ENCODE measurements around the gene IFI44L.

- peak; percentile 62 to 83 (median 72); a peak in 5 of 6 replicates for TF ChIP-seq CTCF (IDR thresholded peaks at IDR 0.05 in 2 of 3, conservative IDR thresholded peaks at IDR 0.05 in 1 of 3; ENCODE audit: borderline replicate concordance in 1 of 3, insufficient read depth in 1 of 3, low read depth in 2 of 3, low read length in 2 of 3)
- no peak for TF ChIP-seq POLR2A (IDR thresholded peaks at IDR 0.05; ENCODE audit: borderline replicate concordance, extremely low read depth, insufficient read depth, insufficient read length)
These were observed 56.2 kb downstream of the IFI44L start for GRCh38 chr1:78676347-78676982.

Data from HCT116 (cell line).